HT1080 (cell line): Measurements from ENCODE around the gene FCGR1A. TPM values are rescaled to one million over a fixed set of nuclear protein-coding genes. Genes with fewer than 3 reads are reported as not detected.
"Not testable (repeated sequence)": the region's sequence is repeated elsewhere in the genome, so short reads cannot be mapped to it uniquely, and the experiment has no call there.

Experiments
- DNase-seq: peaks from one replicate; pipeline ENCODE4 v3.0.0-alpha.2; 2015; ENCODE audit warnings: low read depth
- polyA plus RNA-seq, 2 experiments: library from polyadenylated mRNA; depleted of rRNA; stranded (reverse); fragments of >200 nt; gene quantifications; 2 replicates each; pipeline ENCODE4 v1.2.3, GENCODE V29; 2015
- total RNA-seq: library from RNA; depleted of rRNA; stranded (reverse); fragments of >200 nt; shearing (Covaris generic); gene quantifications from 2 replicates; pipeline ENCODE4 v1.2.3, GENCODE V29; 2014; rRNA removed

FCGR1A gene
- not detected in 2 replicates for total RNA-seq
- polyA plus RNA-seq (2015; cell fraction: cytosol; rRNA removed), result not detected in 2 replicates
- polyA plus RNA-seq (2015; cell fraction: nucleus; rRNA removed), result not detected in 2 replicates

- DNase-seq, result not testable (repeated sequence)
These were observed at the start of gene FCGR1A for GRCh38 chr1:149782600-149782999. Gene FCGR1A (plus strand): TSS chr1:149782694. CDS start chr1:149782744, 50 bp downstream.

GRCh38 chr1:149732781-149733180 is 49.7 kb upstream of the FCGR1A start:
- DNase-seq, result not testable (repeated sequence)

GRCh38 chr1:149734692-149735091 is 47.8 kb upstream of the FCGR1A start:
- DNase-seq, result not testable (repeated sequence)

- peak; percentile 23 for DNase-seq
These were observed 42.3 kb upstream of the FCGR1A start for GRCh38 chr1:149740148-149740581.

- DNase-seq, result not testable (repeated sequence)
These were observed 41.8 kb upstream of the FCGR1A start for GRCh38 chr1:149740590-149741230.

- DNase-seq, result not testable (repeated sequence)
These were observed 40.6 kb upstream of the FCGR1A start for GRCh38 chr1:149741914-149742313.

- not testable (repeated sequence) for DNase-seq
These were observed 35.8 kb upstream of the FCGR1A start for GRCh38 chr1:149746463-149747356.

- not testable (repeated sequence) for DNase-seq
These were observed 34.9 kb upstream of the FCGR1A start for GRCh38 chr1:149747359-149748143.

- DNase-seq, result not testable (repeated sequence)
These were observed 34.4 kb upstream of the FCGR1A start for GRCh38 chr1:149748144-149748500.

- not testable (repeated sequence) for DNase-seq
These were observed 31.9 kb upstream of the FCGR1A start for GRCh38 chr1:149750562-149750961.

- not testable (repeated sequence) for DNase-seq
These were observed 30.3 kb upstream of the FCGR1A start for GRCh38 chr1:149752186-149752585.

GRCh38 chr1:149753466-149753865 is 29.0 kb upstream of the FCGR1A start:
- not testable (repeated sequence) for DNase-seq

GRCh38 chr1:149755294-149755693 is 27.2 kb upstream of the FCGR1A start:
- DNase-seq, result not testable (repeated sequence)

- not testable (repeated sequence) for DNase-seq
These were observed 20.2 kb upstream of the FCGR1A start for GRCh38 chr1:149762294-149762693.

GRCh38 chr1:149764087-149764800 is 18.2 kb upstream of the FCGR1A start:
- DNase-seq, result not testable (repeated sequence)

GRCh38 chr1:149766241-149766640 is 16.3 kb upstream of the FCGR1A start:
- DNase-seq, result not testable (repeated sequence)

- DNase-seq, result not testable (repeated sequence)
These were observed 13.3 kb upstream of the FCGR1A start for GRCh38 chr1:149769216-149769615.

GRCh38 chr1:149770661-149771060 is 11.8 kb upstream of the FCGR1A start:
- DNase-seq, result peak; percentile 62

- DNase-seq, result not testable (repeated sequence)
These were observed 10.7 kb upstream of the FCGR1A start for GRCh38 chr1:149771653-149772425.
